Neural progenitor cell (in vitro differentiated cells): ENCODE results near the gene RBMS1.

Experiments
- EZH2 ChIP-seq: fragments of 200-600 bp; sonication (generic); IDR thresholded peaks from 2 replicates; pipeline ENCODE4 v1.6.1; 2017; ENCODE audit warnings: antibody characterized with exemption, mild to moderate bottlenecking, moderate library complexity
- TF ChIP-seq, protein P1 (sequence below): fragments of 200-600 bp; sonication (generic); IDR thresholded peaks from 2 replicates; pipeline ENCODE4 v1.5.1; 2017; ENCODE audit warnings: antibody characterized with exemption, mild to moderate bottlenecking

DNA sequence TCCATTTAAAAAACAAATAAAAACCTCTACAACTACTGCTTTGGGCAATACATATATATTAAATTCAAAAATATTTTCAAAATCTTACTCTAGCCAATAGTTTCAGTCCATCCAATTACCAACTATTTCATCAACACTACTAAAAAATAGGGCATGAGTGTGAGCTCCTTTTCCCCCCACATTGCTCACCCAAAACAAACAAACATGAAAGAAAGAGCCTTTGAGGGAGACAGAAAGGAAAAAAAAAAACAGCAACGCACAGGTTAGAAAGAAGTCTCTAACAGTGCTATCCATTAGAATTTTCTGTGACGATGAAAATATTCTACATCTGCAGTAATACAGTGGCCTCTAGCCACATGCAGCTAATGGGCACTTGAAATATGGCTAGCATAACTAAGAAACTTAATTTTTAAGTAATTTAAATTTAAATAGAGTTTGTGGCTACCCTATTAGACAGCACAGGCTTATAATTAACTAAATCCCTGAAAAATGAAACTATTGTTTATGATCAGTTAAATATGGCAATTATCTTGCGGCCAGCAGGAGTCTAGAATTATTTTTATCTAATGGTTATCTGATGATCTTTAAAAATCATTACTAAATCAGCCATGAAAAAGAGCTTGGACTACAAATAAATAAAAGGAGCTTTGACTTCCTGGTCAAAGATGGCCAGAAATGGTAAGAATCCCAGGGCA lies 59.2 kb downstream of the RBMS1 start:
- no peak for TF ChIP-seq EZH2
- TF ChIP-seq, protein P1, sequence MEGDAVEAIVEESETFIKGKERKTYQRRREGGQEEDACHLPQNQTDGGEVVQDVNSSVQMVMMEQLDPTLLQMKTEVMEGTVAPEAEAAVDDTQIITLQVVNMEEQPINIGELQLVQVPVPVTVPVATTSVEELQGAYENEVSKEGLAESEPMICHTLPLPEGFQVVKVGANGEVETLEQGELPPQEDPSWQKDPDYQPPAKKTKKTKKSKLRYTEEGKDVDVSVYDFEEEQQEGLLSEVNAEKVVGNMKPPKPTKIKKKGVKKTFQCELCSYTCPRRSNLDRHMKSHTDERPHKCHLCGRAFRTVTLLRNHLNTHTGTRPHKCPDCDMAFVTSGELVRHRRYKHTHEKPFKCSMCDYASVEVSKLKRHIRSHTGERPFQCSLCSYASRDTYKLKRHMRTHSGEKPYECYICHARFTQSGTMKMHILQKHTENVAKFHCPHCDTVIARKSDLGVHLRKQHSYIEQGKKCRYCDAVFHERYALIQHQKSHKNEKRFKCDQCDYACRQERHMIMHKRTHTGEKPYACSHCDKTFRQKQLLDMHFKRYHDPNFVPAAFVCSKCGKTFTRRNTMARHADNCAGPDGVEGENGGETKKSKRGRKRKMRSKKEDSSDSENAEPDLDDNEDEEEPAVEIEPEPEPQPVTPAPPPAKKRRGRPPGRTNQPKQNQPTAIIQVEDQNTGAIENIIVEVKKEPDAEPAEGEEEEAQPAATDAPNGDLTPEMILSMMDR: no peak
